ENCODE results near the gene ROBO3. TPM values are rescaled to one million over a fixed set of nuclear protein-coding genes. Genes with fewer than 3 reads are reported as not detected.

ROBO3 gene
- total RNA-seq, 1 experiment from 2014 or later, result 30.7 TPM

GRCh38 chr11:124890151-124890550 lies 24.9 kb downstream of the ROBO3 start (continued):
- TF ChIP-seq REST (IDR thresholded peaks at IDR 0.05; ENCODE audit: low read depth) (no peak), EZH2phosphoT487 (IDR thresholded peaks at IDR 0.05; ENCODE audit: borderline replicate concordance) (no peak), ELF1 (IDR thresholded peaks at IDR 0.05; ENCODE audit: borderline replicate concordance, low read depth) (no peak), SRF (IDR thresholded peaks at IDR 0.05; ENCODE audit: low read depth) (no peak), EZH2 (IDR thresholded peaks at IDR 0.05) (no peak), TCF7L2 (IDR thresholded peaks at IDR 0.05; ENCODE audit: borderline replicate concordance, extremely low read depth, insufficient read depth, insufficient read length) (no peak), CEBPB (IDR thresholded peaks at IDR 0.05; ENCODE audit: low read depth) (no peak)

- ChIA-PET CTCF (interaction anchor here (1.2 to 1.6 kb wide), 2 partner anchors 15 to 234 kb away, joined by 3 to 5 read pairs; no protein-coding TSS in a partner anchor), POLR2A (no interaction called here), RAD21 (ENCODE audit: low non-redundant PET in 1 of 2, low total read pairs in 2 of 2, uncharacterized antibody in 2 of 2, unreplicated experiment in 2 of 2) (no interaction called here)
- Histone ChIP-seq H2AFZ (ENCODE audit: low read depth, low read length, poor library complexity, severe bottlenecking) (no peak overlapping the region), H3K4me2 (ENCODE audit: low read length) (no peak overlapping the region), H3K9me2 (ENCODE audit: insufficient read depth) (no peaks in the 10 kb centered on the region), H3K27ac (ENCODE audit: low read depth, low read length) (no peak overlapping the region), H3K4me3 (replicated peaks in 1 of 2; ENCODE audit: low read depth in 1 of 2, low read length in 2 of 2) (no peak overlapping the region), H3K4me1 (ENCODE audit: control insufficient read depth in 1 of 2, insufficient read depth in 2 of 2, low read length in 2 of 2) (no peaks in the 10 kb centered on the region), H4K20me1 (ENCODE audit: insufficient read depth) (no peaks in the 10 kb centered on the region), H3K9ac (ENCODE audit: low read length) (no peak overlapping the region), H3K27me3 (ENCODE audit: insufficient read depth, low read length) (0 out of 2 replicates have a peak, but pooled peaks cover 3% of the 10 kb centered on the region), H3K79me2 (ENCODE audit: insufficient read depth, low read length) (no peaks in the 10 kb centered on the region), H3K36me3 (ENCODE audit: control insufficient read depth in 1 of 2, insufficient read depth in 2 of 2, low read length in 2 of 2) (no peaks in the 10 kb centered on the region), H3K9me3 (ENCODE audit: control insufficient read depth in 1 of 2, insufficient read depth in 1 of 2, low read depth in 1 of 2, low read length in 2 of 2) (no peaks in the 10 kb centered on the region)
- no TSS peak for BruUV-seq (replicated peaks)
- DNase-seq (ENCODE audit: low read depth, low spot score) (no peak), ATAC-seq (no peak)
- intact Hi-C loops (cut with micrococcal nuclease), result no loop called here
- no peak for TF ChIP-seq ZBTB33 (IDR thresholded peaks at IDR 0.05; ENCODE audit: extremely low read depth, insufficient replicate concordance, low read length)
- no peak for TF ChIP-seq SRF (IDR thresholded peaks at IDR 0.05; ENCODE audit: low read depth)
- TF ChIP-seq YY1 (IDR thresholded peaks at IDR 0.05; ENCODE audit: extremely low read depth, insufficient replicate concordance, low read depth, low read length), result no peak
- no peak for TF ChIP-seq JUND (IDR thresholded peaks at IDR 0.05)
- TF ChIP-seq MAX (IDR thresholded peaks at IDR 0.05), result no peak
- no peak for TF ChIP-seq SP1 (IDR thresholded peaks at IDR 0.05; ENCODE audit: low read depth)
- TF ChIP-seq RAD21 (IDR thresholded peaks at IDR 0.05; ENCODE audit: low read depth), result no peak
- TF ChIP-seq ELF1 (IDR thresholded peaks at IDR 0.05; ENCODE audit: borderline replicate concordance, low read depth), result no peak
- no peak for TF ChIP-seq FOSL1 (IDR thresholded peaks at IDR 0.05; ENCODE audit: low read depth)
- TF ChIP-seq SIN3A (IDR thresholded peaks at IDR 0.05; ENCODE audit: low read depth), result no peak
- TF ChIP-seq TCF7L2 (IDR thresholded peaks at IDR 0.05; ENCODE audit: borderline replicate concordance, extremely low read depth, insufficient read depth, insufficient read length), result no peak
- TF ChIP-seq CBX3 (IDR thresholded peaks at IDR 0.05; ENCODE audit: low read depth), result no peak
- no peak for TF ChIP-seq CTCF (IDR thresholded peaks at IDR 0.05 in 2 of 3, conservative IDR thresholded peaks at IDR 0.05 in 1 of 3; ENCODE audit: borderline replicate concordance in 1 of 3, insufficient read depth in 1 of 3, low read depth in 2 of 3, low read length in 2 of 3)
Measured at GRCh38 chr11:124890683-124891372, 25.6 kb downstream of the ROBO3 start.
